Karpas-422 (cell line): Measurements from ENCODE around the gene DLG4. TPM values are rescaled to one million over a fixed set of nuclear protein-coding genes. Genes with fewer than 3 reads are reported as not detected.

ENCODE experiments used
- DNase-seq: peaks from one replicate; pipeline ENCODE4 v3.0.0-alpha.2; 2015
- H2AFZ ChIP-seq: fragments of 200-600 bp; sonication (generic); 2 replicates; pipeline ENCODE4 v1.6.1; 2014; ENCODE audit warnings: antibody characterized with exemption, low read length, mixed read lengths
- H3K27ac ChIP-seq: fragments of 200-600 bp; sonication (generic); 2 replicates; pipeline ENCODE4 v1.5.1; 2014; ENCODE audit warnings: mild to moderate bottlenecking, low read length, moderate library complexity
- H3K27me3 ChIP-seq: fragments of 200-600 bp; sonication (generic); 2 replicates; pipeline ENCODE4 v1.6.1; 2014; ENCODE audit warnings: low read length, mixed read lengths
- H3K36me3 ChIP-seq: fragments of 200-600 bp; sonication (generic); 2 replicates; pipeline ENCODE4 v1.6.1; 2014; ENCODE audit warnings: low read length, mixed read lengths; ENCODE audit not compliant: insufficient read depth
- H3K4me1 ChIP-seq: fragments of 200-600 bp; sonication (generic); 2 replicates; pipeline ENCODE4 v1.6.1; 2014; ENCODE audit warnings: mild to moderate bottlenecking, low read length, mixed read lengths
- H3K4me2 ChIP-seq: fragments of 200-600 bp; sonication (generic); 2 replicates; pipeline ENCODE4 v1.6.1; 2014; ENCODE audit warnings: low read length, low read depth, mild to moderate bottlenecking; ENCODE audit not compliant: poor library complexity, severe bottlenecking
- H3K4me3 ChIP-seq: fragments of 200-600 bp; sonication (generic); 2 replicates; pipeline ENCODE4 v1.5.1; 2014; ENCODE audit warnings: mild to moderate bottlenecking, antibody characterized with exemption, low read length, mixed read lengths
- H3K79me2 ChIP-seq: fragments of 200-600 bp; sonication (generic); 2 replicates; pipeline ENCODE4 v1.6.1; 2014; ENCODE audit warnings: mild to moderate bottlenecking, low read length, mixed read lengths
- H3K9ac ChIP-seq: fragments of 200-600 bp; sonication (generic); 2 replicates; pipeline ENCODE4 v1.6.0; 2014; ENCODE audit warnings: low read length
- H3K9me2 ChIP-seq: fragments of 200-600 bp; sonication (generic), shearing (Covaris generic); replicated peaks from 2 replicates; pipeline ENCODE4 v1.6.0; 2014; ENCODE audit warnings: mild to moderate bottlenecking, low read length, moderate library complexity; ENCODE audit not compliant: insufficient read depth
- H3K9me3 ChIP-seq: fragments of 300-700, 200-600 bp; sonication (generic); 2 replicates; pipeline ENCODE4 v1.6.1; 2014; ENCODE audit warnings: low read length, mixed read lengths
- H4K20me1 ChIP-seq: fragments of 200-600 bp; sonication (generic); 2 replicates; pipeline ENCODE4 v1.6.1; 2014; ENCODE audit warnings: mild to moderate bottlenecking, antibody characterized with exemption, low read length, low read depth; ENCODE audit not compliant: insufficient read depth
- total RNA-seq: library from RNA; depleted of rRNA; stranded (reverse); fragments of >200 nt; shearing (Covaris generic); gene quantifications from 2 replicates; pipeline ENCODE4 v1.2.3, GENCODE V29; 2014; ENCODE audit warnings: low replicate concordance

DLG4 gene
- total RNA-seq, 1 experiment from 2014 or later: 8.5 TPM

GRCh38 chr17:7222093-7222971 is 2.7 kb upstream of the DLG4 start:
- peak overlapping the region; percentile 95; the same call in 1 of the 2 replicates for H3K9ac ChIP-seq
- H2AFZ ChIP-seq: no peak overlapping the region
- no peak overlapping the region for H3K4me3 ChIP-seq
- no peak for DNase-seq
- H3K9me2 ChIP-seq: no peaks in the 10 kb centered on the region
- H3K27me3 ChIP-seq: no peaks in the 10 kb centered on the region
- H3K36me3 ChIP-seq: peaks cover 13% of the 10 kb centered on the region
- H3K4me2 ChIP-seq: no peak overlapping the region
- H3K27ac ChIP-seq: peak overlapping the region; percentile 56; the same call in 1 of the 2 replicates
- H3K79me2 ChIP-seq: peaks cover 10% of the 10 kb centered on the region
- peaks cover 7% of the 10 kb centered on the region; the same call in 1 of the 2 replicates for H4K20me1 ChIP-seq
- H3K4me1 ChIP-seq: peaks cover 54% of the 10 kb centered on the region
- H3K9me3 ChIP-seq: no peaks in the 10 kb centered on the region

- H3K9me2 ChIP-seq: no peaks in the 10 kb centered on the region
- H3K9me3 ChIP-seq: no peaks in the 10 kb centered on the region
- peaks cover 11% of the 10 kb centered on the region for H3K36me3 ChIP-seq
- H3K27ac ChIP-seq: peak overlapping the region; percentile 56
- H3K4me3 ChIP-seq: peak overlapping the region; percentile 88; the same call in 1 of the 2 replicates
- peaks cover 16% of the 10 kb centered on the region for H3K79me2 ChIP-seq
- H3K4me2 ChIP-seq: peak overlapping the region; percentile 98
- no peaks in the 10 kb centered on the region for H3K27me3 ChIP-seq
- H3K9ac ChIP-seq: peak overlapping the region; percentile 95
- no peak overlapping the region for H2AFZ ChIP-seq
- peaks cover 7% of the 10 kb centered on the region; the same call in 1 of the 2 replicates for H4K20me1 ChIP-seq
- peak; percentile 57 for DNase-seq
- peaks cover 60% of the 10 kb centered on the region for H3K4me1 ChIP-seq
Measured at GRCh38 chr17:7221278-7222092, 1.8 kb upstream of the DLG4 start.

GRCh38 chr17:7220593-7221277 is 1.1 kb upstream of the DLG4 start:
- Histone ChIP-seq H2AFZ (no peak overlapping the region), H3K9ac (peak overlapping the region; percentile 95), H3K27ac (peak overlapping the region; percentile 87), H3K9me2 (no peaks in the 10 kb centered on the region), H3K9me3 (no peaks in the 10 kb centered on the region), H3K4me3 (peak overlapping the region; percentile 88), H4K20me1 (peaks cover 7% of the 10 kb centered on the region; the same call in 1 of the 2 replicates), H3K36me3 (peaks cover 8% of the 10 kb centered on the region; the same call in 1 of the 2 replicates), H3K4me1 (peaks cover 67% of the 10 kb centered on the region), H3K79me2 (peaks cover 24% of the 10 kb centered on the region), H3K27me3 (no peaks in the 10 kb centered on the region), H3K4me2 (peak overlapping the region; percentile 98)
- DNase-seq: peak; percentile 89

- Histone ChIP-seq H3K4me3 (peak overlapping the region; percentile 88), H3K4me1 (peaks cover 78% of the 10 kb centered on the region), H2AFZ (peak overlapping the region; percentile 80; the same call in 1 of the 2 replicates), H3K79me2 (peaks cover 30% of the 10 kb centered on the region), H3K9me3 (no peaks in the 10 kb centered on the region), H3K4me2 (peak overlapping the region; percentile 98), H3K27me3 (no peaks in the 10 kb centered on the region), H3K36me3 (peaks cover 8% of the 10 kb centered on the region; the same call in 1 of the 2 replicates), H4K20me1 (peaks cover 10% of the 10 kb centered on the region; the same call in 1 of the 2 replicates), H3K9ac (peak overlapping the region; percentile 95), H3K27ac (peak overlapping the region; percentile 87), H3K9me2 (no peaks in the 10 kb centered on the region)
- no peak for DNase-seq
Measured at GRCh38 chr17:7219229-7219811, 316 bp downstream of the DLG4 start.

- Histone ChIP-seq H3K27ac (peak overlapping the region; percentile 87), H3K9me2 (no peaks in the 10 kb centered on the region), H3K36me3 (peaks cover 8% of the 10 kb centered on the region; the same call in 1 of the 2 replicates), H3K9me3 (no peaks in the 10 kb centered on the region), H3K4me2 (peak overlapping the region; percentile 98), H3K9ac (peak overlapping the region; percentile 95; the same call in 1 of the 2 replicates), H2AFZ (no peak overlapping the region), H3K27me3 (no peaks in the 10 kb centered on the region), H3K79me2 (peaks cover 34% of the 10 kb centered on the region), H3K4me1 (peaks cover 82% of the 10 kb centered on the region), H3K4me3 (peak overlapping the region; percentile 88; the same call in 1 of the 2 replicates), H4K20me1 (peaks cover 13% of the 10 kb centered on the region; the same call in 1 of the 2 replicates)
- DNase-seq: no peak
Measured at GRCh38 chr17:7218758-7219157, 878 bp downstream of the DLG4 start.

- H3K36me3 ChIP-seq: peaks cover 4% of the 10 kb centered on the region; the same call in 1 of the 2 replicates
- peak overlapping the region; percentile 83 for H3K9ac ChIP-seq
- no peak for DNase-seq
- H3K9me2 ChIP-seq: no peaks in the 10 kb centered on the region
- H3K4me1 ChIP-seq: peaks cover 84% of the 10 kb centered on the region
- H2AFZ ChIP-seq: no peak overlapping the region
- H3K4me3 ChIP-seq: peak overlapping the region; percentile 91
- H3K9me3 ChIP-seq: no peaks in the 10 kb centered on the region
- H3K27ac ChIP-seq: peak overlapping the region; percentile 87
- H4K20me1 ChIP-seq: peaks cover 19% of the 10 kb centered on the region; the same call in 1 of the 2 replicates
- H3K79me2 ChIP-seq: peaks cover 40% of the 10 kb centered on the region
- peak overlapping the region; percentile 73 for H3K4me2 ChIP-seq
- H3K27me3 ChIP-seq: no peaks in the 10 kb centered on the region
Measured at GRCh38 chr17:7218166-7218565, 1.5 kb downstream of the DLG4 start.
